Natural killer cell treated with Interleukin-12 subunit alpha and Interleukin-12 subunit beta and Interleukin-15 and Interleukin-18, amount 100 ng/mL, for 72 hours (primary cell): ENCODE data around the gene CACUL1. TPM values are rescaled to one million over a fixed set of nuclear protein-coding genes. Genes with fewer than 3 reads are reported as not detected.
"Not testable (repeated sequence)": the region's sequence is repeated elsewhere in the genome, so short reads cannot be mapped to it uniquely, and the experiment has no call there.

Experiments used
- ATAC-seq, 2 donors: fragments of 150-1000 bp; cut with Tn5 transposase in 1 of 2; sonication (Bioruptor Pico), chemical (Tn5 transposase) in 1 of 2; 2 replicates each; pipeline ENCODE4 v1.10.0; 2021
- DNase-seq: peaks from one replicate; pipeline ENCODE4 v3.0.0; 2022; ENCODE audit warnings: low spot score
- H3K27ac Mint-ChIP-seq, 2 donors: 1 replicate in 1 of 2; 2 replicates in 1 of 2; pipeline ENCODE4 v1.8.0; 2022; ENCODE audit warnings: mixed read lengths in 2 of 2, mild to moderate bottlenecking in 1 of 2, moderate library complexity in 1 of 2
- H3K27me3 Mint-ChIP-seq, 2 donors: 1 replicate in 1 of 2; 2 replicates in 1 of 2; pipeline ENCODE4 v1.8.0; 2022; ENCODE audit warnings: mixed read lengths in 2 of 2
- H3K36me3 Mint-ChIP-seq: one replicate; pipeline ENCODE4 v1.8.0; 2022; ENCODE audit warnings: mixed read lengths
- H3K4me1 Mint-ChIP-seq, 2 donors: 1 replicate in 1 of 2; 2 replicates in 1 of 2; pipeline ENCODE4 v1.8.0; 2022; ENCODE audit warnings: low read depth in 2 of 2, mixed read lengths in 2 of 2, mild to moderate bottlenecking in 1 of 2
- H3K4me3 Mint-ChIP-seq: one replicate; pipeline ENCODE4 v1.8.0; 2022; ENCODE audit warnings: mixed read lengths
- H3K9me3 Mint-ChIP-seq: 2 replicates; pipeline ENCODE4 v1.8.0; 2022; ENCODE audit warnings: mixed read lengths
- total RNA-seq, 2 donors: library from RNA; stranded (reverse); gene quantifications; one replicate each; pipeline ENCODE4 v1.2.3, GENCODE V29; 2022

Gene CACUL1
- total RNA-seq, result 10 to 100 TPM; 28.9 to 29.9 TPM

- Mint-ChIP-seq H3K27me3 (peaks cover 6 to 9% of the 10 kb centered on the region in 2 donors), H3K4me3 (peak within 1 kb of the TSS; percentile 81), H3K27ac (peak within 1 kb of the TSS; percentile 73 to 89), H3K9me3 (no peaks in the 10 kb centered on the region), H3K36me3 (no peaks in the 10 kb centered on the region), H3K4me1 (peaks cover 26% of the 10 kb centered on the region in 2 donors)
- ATAC-seq (peak; percentile 99 to 100), DNase-seq (peak; percentile 100)
Measured at GRCh38 chr10:118754556-118755423, at the start of gene CACUL1. Gene CACUL1 (minus strand): TSS chr10:118754970. CDS start chr10:118754762, 208 bp downstream.

- H3K9me3 Mint-ChIP-seq, result no peaks in the 10 kb centered on the region
- H3K27ac Mint-ChIP-seq, result no peak overlapping the region
- DNase-seq (no peak), ATAC-seq (no peak)
- H3K27me3 Mint-ChIP-seq, result peaks cover 5 to 8% of the 10 kb centered on the region in 2 donors
- H3K4me1 Mint-ChIP-seq, result no peaks in the 10 kb centered on the region
- no peak overlapping the region for H3K4me3 Mint-ChIP-seq
- no peaks in the 10 kb centered on the region for H3K36me3 Mint-ChIP-seq
Measured at GRCh38 chr10:118804262-118804773, 49.5 kb upstream of the CACUL1 start.

DNA sequence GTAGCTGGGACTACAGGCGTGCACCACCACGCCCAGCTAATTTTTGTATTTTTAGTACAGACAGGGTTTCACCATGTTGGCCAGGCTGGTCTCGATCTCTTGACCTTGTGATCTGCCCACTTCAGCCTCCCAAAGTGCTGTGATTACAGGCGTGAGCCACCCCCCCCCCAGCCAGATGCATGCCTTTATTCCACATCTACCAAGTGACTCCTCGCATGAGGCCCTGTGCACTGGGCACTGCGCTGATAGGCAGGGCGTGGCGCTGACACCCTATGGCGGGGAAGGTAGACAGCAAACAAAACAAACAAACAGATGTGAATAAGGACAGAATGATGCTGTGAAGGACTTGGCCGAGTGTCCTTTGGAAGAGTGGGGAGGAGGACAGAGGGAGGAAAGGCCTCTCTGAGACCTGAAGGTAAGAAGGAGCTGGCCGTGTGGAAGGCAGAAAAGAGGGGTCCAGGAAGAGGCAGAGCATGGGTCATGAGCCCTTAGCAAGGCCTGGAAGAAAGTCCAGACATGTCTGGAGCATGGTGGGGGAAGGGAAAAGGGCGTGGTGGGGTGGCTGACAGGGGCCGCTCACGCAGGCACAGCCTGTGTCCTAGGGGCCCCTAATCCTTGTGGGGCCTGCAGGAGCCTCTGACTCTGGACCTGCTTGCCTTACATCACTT, 47.5 kb upstream of the CACUL1 start:
- H3K27me3 Mint-ChIP-seq, result peaks cover 9 to 15% of the 10 kb centered on the region in 2 donors
- H3K9me3 Mint-ChIP-seq, result no peaks in the 10 kb centered on the region
- H3K4me3 Mint-ChIP-seq, result no peak overlapping the region
- no peaks in the 10 kb centered on the region for H3K36me3 Mint-ChIP-seq
- ATAC-seq (no peak), DNase-seq (no peak)
- no peaks in the 10 kb centered on the region for H3K4me1 Mint-ChIP-seq
- no peak overlapping the region for H3K27ac Mint-ChIP-seq

DNA sequence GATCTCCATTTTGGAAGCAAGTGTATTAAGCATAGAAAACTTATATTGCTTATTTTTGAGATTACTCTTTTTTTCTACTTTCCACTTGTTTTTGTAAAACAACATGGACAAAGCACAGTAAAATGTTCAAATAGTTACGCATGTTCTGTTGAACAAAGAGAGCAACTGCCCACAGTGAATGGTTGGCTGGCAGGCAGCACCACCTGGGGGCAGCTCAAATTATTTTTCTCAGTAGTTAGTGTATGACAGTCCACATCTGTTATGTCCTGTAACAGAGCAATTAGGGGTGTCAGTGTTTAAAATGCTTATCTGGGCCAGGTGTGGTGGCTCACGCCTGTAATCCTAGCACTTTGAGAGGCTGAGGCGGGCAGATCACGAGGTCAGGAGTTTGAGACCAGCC, 46.1 kb upstream of the CACUL1 start:
- Mint-ChIP-seq H3K27ac (no peak overlapping the region), H3K27me3 (peaks cover 9 to 15% of the 10 kb centered on the region in 2 donors), H3K4me3 (no peak overlapping the region), H3K36me3 (peaks cover 3% of the 10 kb centered on the region), H3K4me1 (no peaks in the 10 kb centered on the region), H3K9me3 (no peaks in the 10 kb centered on the region)
- ATAC-seq (no peak), DNase-seq (no peak)

- no peak overlapping the region for H3K27ac Mint-ChIP-seq
- H3K9me3 Mint-ChIP-seq, result no peaks in the 10 kb centered on the region
- H3K4me3 Mint-ChIP-seq, result no peak overlapping the region
- DNase-seq (no peak), ATAC-seq (no peak)
- peaks cover 9 to 15% of the 10 kb centered on the region in 2 donors for H3K27me3 Mint-ChIP-seq
- H3K4me1 Mint-ChIP-seq, result no peaks in the 10 kb centered on the region
- peaks cover 6% of the 10 kb centered on the region for H3K36me3 Mint-ChIP-seq
Measured at GRCh38 chr10:118799777-118800176, 45.0 kb upstream of the CACUL1 start.

DNA sequence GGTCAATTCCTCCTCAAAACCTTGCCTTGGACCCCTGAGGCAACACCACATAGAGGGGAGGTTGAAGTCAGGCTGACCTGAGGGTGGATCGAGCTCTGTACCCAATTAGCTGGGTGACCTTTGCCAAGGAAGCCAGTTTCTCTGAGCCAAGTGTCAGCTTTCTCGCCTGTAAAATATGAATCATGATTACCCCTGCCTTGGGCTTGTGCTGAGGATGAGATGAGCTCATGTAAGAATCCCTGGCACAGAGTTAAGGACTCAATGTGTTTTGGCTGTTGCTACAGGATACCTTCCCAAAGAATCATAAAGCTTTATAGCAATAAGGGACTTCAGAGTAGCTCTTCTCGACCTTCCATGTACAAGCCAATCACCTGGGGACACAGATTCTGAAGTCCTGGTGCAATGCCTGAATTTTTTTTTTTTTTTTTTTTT, 43.5 kb upstream of the CACUL1 start:
- ATAC-seq, result no peak
- Mint-ChIP-seq H3K27ac (no peak overlapping the region), H3K4me3 (no peak overlapping the region), H3K9me3 (no peaks in the 10 kb centered on the region), H3K4me1 (no peaks in the 10 kb centered on the region), H3K36me3 (peaks cover 6% of the 10 kb centered on the region), H3K27me3 (peaks cover 9 to 15% of the 10 kb centered on the region in 2 donors)
- no peak for DNase-seq

DNA sequence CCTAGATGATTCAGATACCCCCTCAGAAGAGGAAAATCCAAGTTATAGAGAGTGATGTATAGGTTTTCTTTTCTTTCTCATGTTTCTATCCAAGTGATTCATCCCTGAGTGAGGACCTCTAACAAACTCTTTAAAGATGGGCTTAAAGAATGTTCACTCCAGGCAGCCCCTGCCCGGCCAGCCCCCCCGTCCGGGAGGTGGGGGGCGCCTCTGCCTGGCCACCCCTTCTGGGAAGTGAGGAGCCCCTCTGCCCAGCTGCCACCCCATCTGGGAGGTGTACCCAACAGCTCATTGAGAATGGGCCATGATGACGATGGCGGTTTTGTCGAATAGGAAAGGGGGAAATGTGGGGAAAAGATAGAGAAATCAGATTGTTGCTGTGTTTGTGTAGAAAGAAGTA, 40.2 kb upstream of the CACUL1 start:
- H3K9me3 Mint-ChIP-seq, H3K4me1 Mint-ChIP-seq, H3K36me3 Mint-ChIP-seq, H3K27ac Mint-ChIP-seq, H3K4me3 Mint-ChIP-seq, DNase-seq, ATAC-seq: not testable (repeated sequence)
- peaks cover 13 to 17% of the 10 kb centered on the region in 2 donors for H3K27me3 Mint-ChIP-seq

- DNase-seq (no peak), ATAC-seq (no peak)
- Mint-ChIP-seq H3K27me3 (peaks cover 8 to 13% of the 10 kb centered on the region in 2 donors), H3K27ac (no peak overlapping the region), H3K4me3 (no peak overlapping the region), H3K4me1 (no peaks in the 10 kb centered on the region), H3K9me3 (no peaks in the 10 kb centered on the region), H3K36me3 (peaks cover 6% of the 10 kb centered on the region)
Measured at GRCh38 chr10:118793545-118793944, 38.8 kb upstream of the CACUL1 start.

DNA sequence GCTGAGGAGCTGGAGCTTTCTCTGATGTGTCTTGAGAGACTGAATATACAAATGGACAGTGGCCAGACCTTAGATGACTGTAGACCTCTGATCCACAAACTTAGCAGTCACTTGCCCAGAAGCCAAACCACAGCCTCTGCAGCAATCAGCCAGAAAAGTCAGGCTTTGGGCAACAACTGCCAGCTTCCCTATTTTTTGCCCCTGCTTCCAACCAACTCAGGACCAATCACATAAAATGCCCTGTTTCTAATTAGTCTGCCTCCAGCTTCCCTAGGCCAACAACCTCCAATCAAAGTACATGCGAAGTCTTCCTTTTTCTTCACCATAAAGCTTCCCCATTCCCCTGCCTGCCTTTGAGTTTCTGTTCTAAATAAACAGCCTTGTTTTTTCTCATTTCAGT, 37.8 kb upstream of the CACUL1 start:
- H3K27me3 Mint-ChIP-seq, result peaks cover 16 to 23% of the 10 kb centered on the region in 2 donors
- H3K4me1 Mint-ChIP-seq, result no peaks in the 10 kb centered on the region
- H3K4me3 Mint-ChIP-seq, result no peak overlapping the region
- ATAC-seq, result no peak
- no peak for DNase-seq
- peaks cover 6% of the 10 kb centered on the region for H3K36me3 Mint-ChIP-seq
- no peak overlapping the region for H3K27ac Mint-ChIP-seq
- H3K9me3 Mint-ChIP-seq, result no peaks in the 10 kb centered on the region

DNA sequence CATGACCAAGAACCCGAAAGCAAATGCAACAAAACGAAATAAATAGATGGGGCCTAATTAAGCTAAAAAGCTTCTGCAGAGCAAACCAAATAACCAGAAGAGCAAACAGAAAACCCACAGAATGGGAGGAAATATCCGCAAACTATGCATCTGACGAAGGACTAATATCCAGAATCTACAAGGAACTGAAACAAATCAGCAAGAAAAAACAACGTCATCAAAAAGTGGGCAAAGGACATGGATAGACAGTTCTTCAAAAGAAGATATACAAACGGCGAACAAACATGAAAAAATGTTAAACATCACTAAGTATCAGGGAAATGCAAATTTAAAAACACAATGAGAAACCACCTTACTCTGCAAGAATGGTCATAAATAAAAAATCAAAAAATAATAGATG, 35.3 kb upstream of the CACUL1 start:
- Mint-ChIP-seq H3K36me3 (no peaks in the 10 kb centered on the region), H3K9me3 (no peaks in the 10 kb centered on the region), H3K27me3 (peaks cover 23 to 33% of the 10 kb centered on the region in 2 donors), H3K27ac (no peak overlapping the region), H3K4me1 (no peaks in the 10 kb centered on the region), H3K4me3 (no peak overlapping the region)
- DNase-seq, result no peak
- no peak for ATAC-seq

GRCh38 chr10:118785551-118785950, 30.8 kb upstream of the CACUL1 start:
- DNase-seq, result no peak
- Mint-ChIP-seq H3K9me3 (no peaks in the 10 kb centered on the region), H3K4me1 (no peaks in the 10 kb centered on the region)

DNA sequence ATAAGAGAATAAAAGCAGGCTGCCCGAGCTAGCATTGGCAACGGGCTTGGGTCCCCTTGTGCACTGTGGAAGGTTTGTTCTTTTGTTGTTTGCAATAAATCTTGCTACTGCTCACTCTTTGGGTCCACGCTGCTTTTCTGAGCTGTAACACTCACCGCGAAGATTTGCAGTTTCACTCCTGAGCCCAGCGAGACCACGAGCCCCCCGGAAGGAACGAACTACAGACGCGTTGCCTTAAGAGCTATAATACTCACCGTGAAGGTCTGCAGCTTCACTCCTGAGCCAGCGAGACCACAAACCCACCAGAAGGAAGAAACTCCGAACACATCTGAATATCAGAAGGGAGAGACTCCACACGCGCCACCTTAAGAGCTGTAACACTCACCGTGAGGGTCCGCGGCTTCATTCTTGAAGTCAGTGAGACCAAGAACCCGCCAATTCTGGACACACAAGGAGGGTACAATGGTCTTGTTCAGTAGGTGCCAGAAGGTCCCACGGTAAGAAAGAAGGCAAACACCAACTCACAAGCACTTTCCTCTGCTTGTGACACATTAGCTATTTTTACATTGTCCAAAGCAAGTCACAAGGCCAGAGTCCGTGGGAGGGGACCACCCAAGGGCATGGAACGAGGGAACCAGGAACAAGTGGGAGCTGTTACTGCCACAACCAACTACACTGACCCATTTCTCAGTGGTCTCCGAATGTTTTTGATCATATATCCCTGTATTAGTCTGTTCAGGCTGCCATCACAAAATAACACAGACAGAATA, 29.2 kb upstream of the CACUL1 start:
- H3K36me3 Mint-ChIP-seq, result no peaks in the 10 kb centered on the region
- DNase-seq (no peak), ATAC-seq (no peak)
- H3K27ac Mint-ChIP-seq, result no peak overlapping the region
- H3K27me3 Mint-ChIP-seq, result peaks cover 21 to 23% of the 10 kb centered on the region in 2 donors
- no peak overlapping the region for H3K4me3 Mint-ChIP-seq
- H3K4me1 Mint-ChIP-seq, result no peaks in the 10 kb centered on the region
- no peaks in the 10 kb centered on the region for H3K9me3 Mint-ChIP-seq

More at GRCh38 chr10:118785551-118785950, 30.8 kb upstream of the CACUL1 start:
- no peaks in the 10 kb centered on the region for H3K36me3 Mint-ChIP-seq
- no peak for ATAC-seq
- H3K27me3 Mint-ChIP-seq, result peaks cover 20 to 33% of the 10 kb centered on the region in 2 donors
- no peak overlapping the region for H3K4me3 Mint-ChIP-seq
- no peak overlapping the region for H3K27ac Mint-ChIP-seq

- not testable (repeated sequence) for DNase-seq, H3K36me3 Mint-ChIP-seq, H3K27ac Mint-ChIP-seq, H3K4me1 Mint-ChIP-seq, H3K9me3 Mint-ChIP-seq, ATAC-seq, H3K4me3 Mint-ChIP-seq
- H3K27me3 Mint-ChIP-seq, result peaks cover 15 to 21% of the 10 kb centered on the region in 2 donors
Measured at GRCh38 chr10:118782916-118783465, 28.2 kb upstream of the CACUL1 start.
